GM20431 (cell line): ENCODE data around the gene PADI1.

Experiments
- in situ Hi-C: fragments of 300-500 bp; cut with MseI, MboI; formaldehyde crosslinking; loops from one replicate; pipeline ENCODE4 v1.15.0; 2020; ENCODE audit warnings: low sequenced_read_pairs; ENCODE audit not compliant: unreplicated experiment

PADI1 gene, protein sequence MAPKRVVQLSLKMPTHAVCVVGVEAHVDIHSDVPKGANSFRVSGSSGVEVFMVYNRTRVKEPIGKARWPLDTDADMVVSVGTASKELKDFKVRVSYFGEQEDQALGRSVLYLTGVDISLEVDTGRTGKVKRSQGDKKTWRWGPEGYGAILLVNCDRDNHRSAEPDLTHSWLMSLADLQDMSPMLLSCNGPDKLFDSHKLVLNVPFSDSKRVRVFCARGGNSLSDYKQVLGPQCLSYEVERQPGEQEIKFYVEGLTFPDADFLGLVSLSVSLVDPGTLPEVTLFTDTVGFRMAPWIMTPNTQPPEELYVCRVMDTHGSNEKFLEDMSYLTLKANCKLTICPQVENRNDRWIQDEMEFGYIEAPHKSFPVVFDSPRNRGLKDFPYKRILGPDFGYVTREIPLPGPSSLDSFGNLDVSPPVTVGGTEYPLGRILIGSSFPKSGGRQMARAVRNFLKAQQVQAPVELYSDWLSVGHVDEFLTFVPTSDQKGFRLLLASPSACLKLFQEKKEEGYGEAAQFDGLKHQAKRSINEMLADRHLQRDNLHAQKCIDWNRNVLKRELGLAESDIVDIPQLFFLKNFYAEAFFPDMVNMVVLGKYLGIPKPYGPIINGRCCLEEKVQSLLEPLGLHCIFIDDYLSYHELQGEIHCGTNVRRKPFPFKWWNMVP

DNA sequence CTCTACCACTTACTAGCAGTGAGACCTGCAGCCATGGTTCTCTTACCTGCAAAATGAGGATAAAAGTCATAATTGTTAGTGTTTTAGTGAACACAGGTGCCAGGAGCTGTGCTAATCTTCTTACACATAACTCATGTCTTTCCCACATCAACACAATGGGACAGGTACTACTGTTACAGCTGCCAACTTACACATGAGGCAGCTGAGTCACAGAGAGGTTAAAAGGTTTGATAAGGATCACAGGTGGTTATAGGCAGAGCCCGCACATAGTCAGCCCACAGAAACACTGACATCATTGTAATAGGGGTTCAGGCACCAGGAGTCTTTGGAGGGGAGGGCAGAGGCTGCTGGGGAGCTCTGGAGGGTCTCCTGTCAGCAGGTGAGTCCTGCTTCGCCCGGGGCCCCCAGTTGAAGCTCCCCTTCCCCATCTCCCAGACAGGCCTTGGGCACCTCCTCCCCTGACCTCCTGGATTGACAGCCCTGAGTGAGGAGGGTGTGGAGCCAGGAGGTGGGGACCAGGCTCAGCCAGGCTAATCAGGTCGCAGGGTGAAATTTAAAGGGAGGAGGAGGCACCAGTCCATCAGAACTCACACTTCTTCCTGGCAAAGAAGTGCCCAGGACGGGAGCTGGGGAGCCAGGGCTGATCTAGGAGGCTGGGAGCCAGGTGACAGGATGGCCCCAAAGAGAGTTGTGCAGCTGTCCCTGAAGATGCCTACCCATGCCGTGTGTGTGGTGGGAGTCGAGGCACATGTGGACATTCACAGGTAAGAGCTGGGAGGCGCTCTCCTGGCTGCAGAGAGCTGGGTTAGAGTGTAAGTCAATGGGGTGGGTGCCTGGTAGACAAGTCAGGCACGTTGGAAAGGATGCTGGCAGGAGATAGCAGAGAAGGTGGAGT, at the start of gene PADI1:
TSS of gene PADI1 (plus strand) at position 583 of the 895 bp plus-strand sequence. CDS start at position 673, 90 bp downstream.
- in situ Hi-C loops = no loop called here

DNA sequence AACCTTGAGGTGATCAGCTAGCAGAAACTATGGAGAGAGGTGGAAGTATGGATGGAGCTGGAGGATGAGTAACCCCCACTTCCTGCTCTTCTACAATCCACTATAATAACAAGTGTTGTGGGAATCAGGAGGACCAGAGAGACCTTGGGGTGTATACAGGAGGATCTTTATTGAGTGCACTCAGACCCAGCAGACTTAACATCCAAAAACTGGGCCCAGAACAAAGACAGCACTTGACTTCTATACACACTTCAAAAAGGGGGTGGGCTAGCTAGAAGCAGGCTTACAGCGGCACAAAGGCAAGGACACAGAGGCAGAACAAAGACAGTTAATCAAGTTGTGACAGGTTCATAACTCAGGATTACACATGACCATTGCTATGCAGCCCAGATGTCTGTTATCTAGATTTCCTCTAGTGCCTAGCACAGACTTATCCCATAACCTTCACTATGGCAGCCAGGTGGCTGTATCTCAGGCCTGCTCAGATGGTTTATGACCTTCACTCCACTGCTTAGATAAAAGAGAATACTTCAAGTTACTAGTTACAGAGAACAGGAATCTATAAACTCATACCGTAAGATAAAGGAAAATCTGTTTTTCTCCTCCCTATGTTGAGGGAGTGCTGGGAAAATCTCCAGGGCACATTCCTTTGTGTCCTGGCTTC, 49.5 kb upstream of the PADI1 start:
- in situ Hi-C loops = no loop called here

DNA sequence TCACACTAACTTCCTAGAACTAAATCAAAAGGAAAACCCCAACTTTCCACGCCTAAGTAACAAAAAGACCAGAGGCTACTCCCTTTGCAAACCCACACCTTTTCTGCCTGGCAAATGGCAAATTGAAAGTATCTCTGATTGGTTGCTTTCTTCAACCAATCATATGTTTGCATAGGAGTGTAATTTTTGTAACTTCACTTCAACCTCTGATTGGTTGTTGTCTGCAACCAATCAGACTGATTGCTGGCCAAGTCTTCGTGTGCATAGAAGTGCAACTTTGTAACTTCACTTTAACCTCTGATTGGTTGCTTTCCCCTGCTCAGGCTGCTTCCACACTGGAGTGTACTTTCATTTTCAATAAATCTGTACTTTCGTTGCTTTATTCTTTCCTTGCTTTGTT, 48.8 kb upstream of the PADI1 start:
- in situ Hi-C loops = no loop called here

DNA sequence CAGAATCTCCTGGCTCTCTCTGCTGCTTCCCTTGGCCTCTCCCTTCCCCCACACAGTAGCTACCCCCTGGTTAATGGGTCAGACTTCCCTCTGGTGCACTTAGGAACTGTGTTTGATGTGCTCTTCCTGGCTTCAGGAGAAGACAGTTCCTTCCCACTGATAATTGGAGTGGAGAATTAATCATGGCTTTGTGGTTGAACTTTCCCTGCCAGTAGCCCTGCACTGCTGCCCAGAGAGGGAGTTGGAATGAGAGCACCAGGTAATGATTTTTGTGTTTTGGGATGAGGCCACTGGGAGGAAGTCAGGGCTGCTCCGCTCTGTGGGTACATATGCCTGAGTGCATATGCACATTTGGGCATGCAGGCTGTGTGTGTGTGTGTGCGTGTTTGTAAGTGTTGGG, 46.0 kb upstream of the PADI1 start:
- in situ Hi-C loops = no loop called here

DNA sequence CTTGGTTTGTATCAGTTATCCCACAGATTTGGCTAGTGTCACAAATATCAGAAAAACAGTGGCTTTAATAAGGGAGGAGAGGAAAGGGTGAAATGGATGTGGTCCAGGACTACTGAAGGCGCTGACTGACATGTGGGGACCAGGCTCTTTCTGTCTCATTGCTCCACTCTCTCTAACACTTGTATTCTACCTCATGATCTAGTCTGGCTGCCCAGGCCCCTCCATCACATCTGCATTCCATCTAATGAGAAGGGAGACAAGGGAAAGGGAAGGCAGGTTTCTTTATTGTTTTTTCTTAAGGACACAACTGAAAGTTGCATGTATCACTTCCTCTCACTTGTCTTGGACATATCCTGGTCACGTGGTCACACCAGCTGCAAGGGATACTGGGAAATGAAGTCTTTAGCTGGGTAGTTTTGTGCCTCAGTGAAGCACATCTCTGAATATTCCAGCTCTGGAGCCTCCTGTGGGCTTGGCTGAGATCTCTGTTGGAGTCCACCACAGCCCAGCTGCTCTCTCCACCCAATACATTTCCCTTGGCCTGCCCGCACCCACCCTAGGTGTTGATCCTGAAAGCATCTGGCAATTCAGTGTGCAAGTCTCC, 43.7 kb upstream of the PADI1 start:
- in situ Hi-C loops = no loop called here

DNA sequence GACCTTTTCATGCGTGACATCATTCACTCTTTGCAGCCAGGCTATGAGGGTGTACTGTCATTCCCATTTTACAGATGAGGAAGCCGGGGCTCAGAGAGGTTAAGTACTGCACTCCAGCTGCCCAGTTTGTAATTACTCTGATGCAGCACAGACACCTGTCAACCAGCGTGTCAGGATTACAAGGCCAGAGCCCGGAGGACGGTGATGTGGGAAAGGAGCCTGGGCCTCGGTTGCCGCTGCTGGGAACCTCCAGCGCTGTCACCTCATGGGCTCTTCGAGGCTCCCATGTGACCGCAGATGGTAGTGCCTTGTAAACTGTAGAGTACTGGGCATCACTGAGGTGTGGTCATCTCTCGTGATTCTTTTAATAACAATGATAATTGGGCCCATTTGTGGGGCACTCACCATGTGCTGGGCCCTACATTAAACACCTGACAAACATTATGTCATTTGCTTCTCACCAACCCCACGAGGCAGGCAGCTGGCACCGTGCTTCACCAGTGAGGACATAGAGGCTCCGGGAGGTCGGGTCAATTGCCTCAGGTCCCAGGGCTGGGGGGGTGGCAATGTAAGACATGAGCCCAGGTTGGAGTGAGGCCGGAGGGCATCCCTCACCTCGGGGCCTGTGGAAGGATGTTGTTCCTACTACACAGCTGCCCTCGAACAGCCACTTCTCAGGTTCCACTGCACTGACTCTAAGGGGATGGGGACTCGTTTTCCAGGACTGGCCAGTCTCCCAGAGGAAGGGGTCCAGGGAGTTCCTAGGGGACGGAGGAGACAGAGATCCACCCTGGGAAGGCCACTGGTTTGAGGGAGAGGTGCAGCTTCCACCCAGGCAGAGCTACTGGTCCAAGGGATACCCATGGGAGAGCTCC, 42.8 kb upstream of the PADI1 start:
- in situ Hi-C loops = no loop called here

DNA sequence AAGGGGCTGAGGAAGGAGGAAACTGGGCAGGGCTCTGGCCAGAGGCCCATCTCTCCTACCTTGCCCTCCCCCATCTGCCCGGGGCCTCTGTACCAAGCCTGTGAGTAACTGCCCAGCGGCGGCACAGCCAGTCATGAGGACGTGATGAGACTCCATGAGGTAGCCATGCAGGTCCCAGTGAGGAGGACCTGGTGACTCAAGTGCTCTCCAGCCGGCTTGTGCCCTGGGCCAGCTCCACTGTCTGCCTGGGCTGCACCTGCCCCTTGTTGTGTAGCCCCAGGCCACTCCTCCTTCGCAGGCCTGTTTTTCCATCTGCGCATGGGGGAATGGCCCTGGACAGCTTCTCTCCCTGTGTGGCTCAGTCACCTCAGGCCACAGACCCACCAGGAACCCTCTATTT, 42.0 kb upstream of the PADI1 start:
- in situ Hi-C loops = no loop called here

DNA sequence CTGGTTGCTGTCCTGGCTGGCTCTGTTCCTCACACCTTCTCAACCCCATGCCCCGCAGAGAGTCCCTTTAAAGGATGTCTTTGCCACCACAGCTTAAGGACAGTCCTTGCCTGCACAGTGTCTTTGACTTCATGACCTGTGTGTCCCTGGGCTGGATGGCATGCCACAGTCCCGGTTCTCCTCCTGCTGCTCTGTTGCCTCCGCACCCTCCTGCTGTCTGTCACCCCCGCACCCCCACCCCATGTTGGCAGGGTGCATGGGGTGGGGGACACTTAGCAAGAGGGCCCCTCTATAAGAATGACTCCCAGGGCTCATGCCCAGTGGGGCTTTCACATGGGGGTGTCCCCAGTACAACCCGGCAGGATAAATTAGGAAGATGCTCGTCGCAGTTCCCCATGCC, 41.6 kb upstream of the PADI1 start:
- in situ Hi-C loops = no loop called here

DNA sequence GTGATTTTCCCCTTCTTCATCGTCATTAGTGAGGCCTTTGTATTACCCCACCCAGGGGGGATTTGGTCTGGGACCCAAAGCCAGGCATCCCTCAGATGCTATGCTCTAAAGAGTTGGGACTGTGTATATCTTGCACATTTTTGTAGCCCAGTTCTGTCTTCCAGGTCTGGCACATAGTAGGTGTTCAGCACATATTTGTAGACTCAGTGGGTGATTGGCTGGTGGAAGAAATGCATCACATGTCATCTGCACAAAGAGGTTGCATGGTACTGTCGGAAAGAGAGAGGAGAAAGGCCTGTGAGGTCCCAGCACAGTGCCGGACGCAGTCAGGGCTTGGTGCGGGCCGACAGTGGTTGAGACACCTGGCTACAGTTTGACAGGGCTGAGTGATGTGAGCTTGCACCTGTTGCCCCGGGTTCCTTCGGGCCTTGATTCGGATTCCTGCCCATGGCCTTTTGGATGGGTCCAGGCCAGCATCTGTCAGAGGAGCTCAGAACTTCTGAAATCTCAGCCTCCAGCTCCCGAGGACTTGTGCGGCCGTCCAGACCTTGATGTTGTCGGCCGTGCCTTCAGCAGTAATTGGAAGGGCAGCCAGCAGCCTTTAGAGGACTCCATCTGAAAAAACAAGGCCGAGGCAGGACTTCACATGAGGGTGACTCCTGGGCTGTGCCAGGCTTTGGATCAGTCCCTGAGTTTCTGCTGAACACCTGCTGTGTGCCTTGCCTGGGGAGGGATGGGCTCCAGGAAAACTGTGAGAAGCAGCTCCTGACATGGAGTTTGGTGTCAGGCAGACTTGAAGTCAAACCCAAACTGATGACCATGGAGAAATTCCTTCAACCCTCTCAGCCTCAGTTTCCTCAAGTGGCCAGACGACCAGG, 40.9 kb upstream of the PADI1 start:
- in situ Hi-C loops = no loop called here

DNA sequence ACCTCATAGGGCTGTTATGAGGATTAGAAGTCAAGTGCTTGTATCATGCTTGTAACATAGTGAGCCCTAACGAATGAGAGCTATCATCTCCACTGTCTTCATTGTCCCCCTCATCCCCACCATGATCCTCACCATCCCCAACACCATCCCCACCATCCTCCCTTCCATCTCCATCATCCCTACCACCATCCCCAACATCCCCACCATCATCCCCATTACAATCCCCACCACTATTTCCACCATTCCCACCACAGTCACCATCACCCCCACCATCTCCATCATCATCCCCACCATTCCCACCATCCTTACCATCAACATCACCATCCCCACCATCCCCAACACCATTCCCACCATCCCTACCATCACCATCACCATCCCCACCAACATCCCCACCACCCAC, 39.1 kb upstream of the PADI1 start:
- in situ Hi-C loops = no loop called here

DNA sequence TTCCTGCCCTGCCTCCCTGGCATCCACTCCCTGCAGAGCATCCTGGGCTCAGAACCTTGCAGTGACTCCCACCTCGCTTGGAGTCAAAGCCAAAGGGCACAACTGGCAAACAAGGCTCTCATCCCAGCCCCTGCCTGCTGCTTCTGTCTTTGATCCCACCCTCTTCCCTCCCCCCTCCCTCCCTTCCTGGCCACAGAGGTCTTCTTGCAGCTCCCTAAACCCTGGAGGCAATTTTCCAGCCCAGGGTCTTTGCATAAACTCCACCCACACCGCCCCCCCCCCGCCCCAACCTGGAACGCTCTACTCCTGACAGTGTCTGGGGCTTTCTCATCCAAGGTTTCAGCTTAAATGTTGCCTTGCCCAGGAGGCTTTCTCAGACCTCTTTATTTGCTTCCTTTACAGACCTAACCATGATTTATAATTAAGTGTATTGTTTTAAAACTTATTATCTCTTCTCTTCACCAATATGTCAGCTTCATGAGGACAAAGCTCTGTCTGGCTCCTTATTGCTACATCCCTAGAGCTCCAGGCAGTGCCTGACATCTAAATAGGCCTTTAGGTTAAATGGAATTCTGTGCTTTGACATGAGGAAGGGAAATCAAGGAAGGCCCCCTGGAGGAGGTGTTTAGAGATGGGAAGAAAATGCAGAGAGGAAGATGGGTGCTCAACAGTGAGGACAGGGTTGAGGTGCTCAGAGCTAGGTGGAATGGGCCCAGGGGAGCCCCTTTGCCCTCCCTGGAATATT, 37.7 kb upstream of the PADI1 start:
- in situ Hi-C loops = no loop called here

DNA sequence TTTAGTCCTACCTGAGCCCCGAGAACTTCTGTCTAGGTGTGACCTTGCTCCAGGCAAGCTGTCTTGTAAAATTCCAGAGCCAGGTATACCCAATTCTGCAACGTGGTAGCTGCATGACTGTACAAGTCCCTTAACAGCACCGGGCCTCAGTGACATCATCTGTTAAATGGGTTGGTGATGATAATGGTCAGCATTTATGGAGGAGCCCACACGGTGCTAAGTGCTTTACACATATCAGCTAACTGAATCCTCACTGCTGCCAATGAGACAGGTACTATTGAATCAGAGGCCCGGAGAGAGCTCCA, 37.2 kb upstream of the PADI1 start:
- in situ Hi-C loops = no loop called here

DNA sequence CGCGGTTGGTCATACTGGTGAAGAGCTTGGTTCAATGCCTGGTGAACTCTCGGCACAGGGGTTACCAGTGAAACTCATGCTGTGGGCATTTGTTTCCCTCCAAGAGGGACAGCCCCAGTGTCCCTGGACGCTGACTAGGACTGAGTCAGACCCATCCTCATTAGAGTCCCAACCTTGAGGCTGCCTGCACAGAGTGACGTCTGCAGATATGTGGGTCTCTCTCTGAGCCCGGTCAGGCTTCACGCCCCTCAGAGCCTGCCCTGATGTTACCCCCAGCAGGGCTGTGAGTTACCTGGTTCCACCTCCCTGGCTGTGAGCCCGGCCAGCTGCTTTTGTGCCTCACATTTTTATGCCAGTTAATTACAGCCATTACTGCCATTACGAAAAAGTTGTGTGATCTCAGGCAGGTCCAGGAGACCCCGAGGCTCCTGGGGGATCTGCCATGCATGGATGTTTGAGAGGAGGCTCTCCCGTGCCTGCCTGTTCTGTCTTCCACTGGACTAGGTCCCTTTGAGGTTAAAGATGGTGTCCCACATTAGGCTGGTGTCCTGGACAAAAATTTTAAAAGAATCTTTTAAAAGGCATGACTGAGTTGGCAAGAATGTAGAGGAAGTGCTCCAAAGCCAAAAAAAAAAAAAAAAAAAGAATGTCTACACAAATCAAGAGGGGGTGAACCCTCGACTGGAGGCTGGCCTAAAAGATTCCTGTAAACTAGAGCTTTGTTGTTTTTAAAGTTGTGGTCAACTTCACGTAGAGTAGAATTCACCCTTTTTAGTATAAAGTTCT, 36.6 kb upstream of the PADI1 start:
- in situ Hi-C loops = no loop called here

DNA sequence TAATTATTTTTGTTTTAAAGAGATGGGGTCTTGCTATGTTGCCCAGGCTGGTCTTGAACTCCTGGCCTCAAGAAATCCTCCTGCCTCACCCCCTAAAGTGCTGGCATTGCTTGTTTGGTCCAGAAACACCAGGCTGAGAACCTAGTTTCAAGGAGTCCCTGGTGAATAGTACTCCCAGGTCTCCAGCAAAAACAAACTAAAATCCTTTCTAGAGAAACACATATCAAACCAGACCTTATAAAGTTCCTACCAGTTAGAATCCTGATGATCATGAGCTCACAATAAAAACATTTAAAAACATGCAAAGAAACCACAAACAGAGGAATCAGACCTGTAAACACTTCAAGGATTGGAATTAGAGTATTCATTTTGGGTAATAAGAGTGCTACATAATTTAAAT, 34.4 kb upstream of the PADI1 start:
- in situ Hi-C loops = no loop called here

DNA sequence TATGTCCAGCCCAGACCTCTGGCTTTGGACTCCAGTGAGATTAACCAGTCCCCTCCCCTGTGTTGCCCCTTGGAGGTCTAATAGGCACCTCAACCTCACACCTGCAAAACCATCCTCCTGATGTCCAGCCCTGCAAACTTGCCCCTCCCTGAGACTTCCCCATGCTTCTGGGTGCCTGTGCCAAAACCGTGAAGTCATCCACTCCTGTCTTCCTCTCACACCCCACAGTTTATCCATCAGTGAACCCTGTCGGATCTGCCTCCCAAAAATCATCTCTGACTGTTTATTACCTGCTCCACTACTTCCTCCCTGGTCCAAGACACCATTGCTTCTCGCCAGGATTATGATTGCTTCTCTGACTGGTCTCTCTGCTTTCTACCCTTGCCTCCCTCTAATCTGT, 31.7 kb upstream of the PADI1 start:
- in situ Hi-C loops = no loop called here

DNA sequence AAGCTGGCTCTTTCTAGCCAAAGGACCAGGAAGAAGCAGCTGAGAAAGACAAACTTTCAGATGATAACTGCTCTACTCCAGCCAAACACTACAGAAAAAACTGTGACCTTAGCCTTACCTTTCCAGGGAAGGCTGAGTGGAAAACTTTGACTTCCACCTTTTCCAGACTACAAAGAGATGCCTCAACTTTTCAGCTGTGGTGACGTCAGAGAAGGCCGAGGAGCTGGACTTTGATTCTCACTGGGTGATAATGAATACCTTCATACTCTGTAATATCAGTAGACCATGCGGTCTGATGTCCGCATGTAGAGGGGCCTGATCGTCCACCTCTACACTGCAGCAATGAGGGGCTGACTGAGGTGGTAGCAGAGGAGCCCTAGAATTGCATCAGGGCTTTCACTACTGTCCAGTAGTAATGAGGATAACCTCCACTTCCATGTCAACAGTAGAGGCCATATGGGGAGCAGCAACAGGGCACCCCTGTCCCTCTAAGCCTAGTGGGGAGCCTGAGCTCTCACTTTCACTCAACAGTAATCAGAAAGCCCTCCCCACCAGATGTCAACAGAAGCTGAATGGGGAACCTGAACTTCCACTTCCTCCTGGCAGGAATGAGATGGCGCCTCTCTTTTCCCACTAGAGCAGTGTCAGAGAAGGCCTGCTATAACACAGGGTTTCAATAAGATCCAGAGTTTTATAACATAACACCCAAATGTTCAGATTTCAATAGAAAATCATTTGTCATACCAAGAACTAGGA, 28.4 kb upstream of the PADI1 start:
- in situ Hi-C loops = no loop called here
